GM21381 (cell line): ENCODE data around the gene PRKCQ.

Experiments
- ATAC-seq: cut with Tn5 transposase; IDR thresholded peaks from one replicate; pipeline ENCODE4 v1.9.1; 2021; ENCODE audit warnings: mild to moderate bottlenecking, moderate library complexity; ENCODE audit not compliant: unreplicated experiment

The PRKCQ gene

GRCh38 chr10:6579904-6580278, at the start of gene PRKCQ:
Gene PRKCQ (minus strand): TSS chr10:6580276. CDS start chr10:6515135, 65,141 bp downstream.
- ATAC-seq: peak; percentile 23

- ATAC-seq: no peak
Observed at GRCh38 chr10:6625428-6625827, 45.4 kb upstream of the PRKCQ start.

- no peak for ATAC-seq
Observed at GRCh38 chr10:6624392-6624791, 44.3 kb upstream of the PRKCQ start.

DNA sequence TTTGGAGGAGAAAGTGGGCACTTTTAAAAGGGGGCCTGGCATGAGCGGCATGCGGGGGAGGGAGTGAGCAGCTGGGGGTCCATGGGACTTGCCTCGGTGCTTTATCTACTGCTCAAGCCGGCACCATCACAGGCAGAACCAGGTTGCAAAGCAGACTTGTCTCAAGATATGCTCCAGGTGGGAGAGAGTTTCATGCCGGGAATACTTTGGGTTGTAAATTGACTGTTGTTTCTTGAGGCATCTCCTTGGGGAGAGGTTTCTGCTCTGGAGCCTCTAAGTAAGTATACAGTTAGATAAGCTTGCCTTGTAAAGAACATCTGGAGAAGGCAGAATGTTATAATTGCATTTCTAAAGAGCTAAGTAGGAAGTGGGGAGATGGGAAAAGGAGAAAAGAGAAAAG, 42.8 kb upstream of the PRKCQ start:
- no peak for ATAC-seq

DNA sequence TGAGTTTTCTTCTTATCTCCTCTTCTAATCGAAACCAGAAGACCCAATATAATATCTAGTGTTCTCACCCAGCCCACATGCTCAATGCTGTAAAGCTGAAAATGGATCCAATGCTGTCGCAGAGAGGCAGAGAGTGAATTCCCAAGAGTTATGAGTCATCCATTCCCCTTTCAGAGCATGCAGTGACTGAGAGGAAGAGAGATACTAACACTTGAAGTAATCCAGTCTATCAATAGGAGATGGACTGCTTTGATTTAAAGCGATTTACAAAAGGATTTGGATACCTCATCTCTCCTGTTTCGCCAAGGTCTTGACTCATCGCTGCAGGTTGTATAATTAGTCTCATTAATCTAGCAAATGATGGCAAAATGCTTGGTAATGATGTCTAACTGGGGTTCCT, 41.5 kb upstream of the PRKCQ start:
- ATAC-seq: no peak

DNA sequence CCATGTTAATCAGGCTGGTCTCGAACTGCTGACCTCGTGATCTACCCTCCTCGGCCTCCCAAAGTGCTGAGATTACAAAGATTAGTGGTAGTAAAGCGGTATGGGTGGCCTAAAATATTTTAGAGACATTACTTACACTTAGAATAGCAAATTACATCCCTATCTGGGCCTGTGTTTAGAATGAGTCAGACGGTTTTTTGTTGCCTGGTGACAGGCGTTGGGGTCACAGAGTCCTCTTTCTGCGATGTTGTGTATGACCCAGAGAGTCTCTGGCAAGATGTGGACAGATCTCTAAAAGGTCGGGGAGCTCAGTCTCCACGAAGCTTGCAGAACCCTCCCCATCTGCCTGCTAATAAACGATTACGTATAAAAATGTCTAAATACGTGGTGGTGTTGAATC, 39.6 kb upstream of the PRKCQ start:
- no peak for ATAC-seq

DNA sequence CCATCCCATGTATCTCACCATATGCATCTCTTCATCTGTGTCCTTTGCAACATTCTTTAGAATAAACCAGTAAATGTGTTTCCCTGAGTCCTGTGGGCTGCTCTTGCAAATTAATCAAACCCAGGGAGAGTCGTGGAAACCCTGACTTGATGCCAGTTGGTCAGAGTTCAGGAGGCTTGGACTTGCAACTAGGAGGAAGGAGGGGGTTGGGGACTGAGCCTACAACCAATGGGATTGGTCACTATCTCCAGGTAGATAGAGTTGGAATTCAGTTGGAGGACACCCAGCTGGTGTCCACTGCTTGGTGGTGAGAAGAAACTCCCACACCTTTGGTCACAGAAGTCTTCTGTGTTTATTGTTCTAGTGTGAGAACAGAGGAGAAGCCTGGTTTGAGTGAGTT, 38.3 kb upstream of the PRKCQ start:
- no peak for ATAC-seq

DNA sequence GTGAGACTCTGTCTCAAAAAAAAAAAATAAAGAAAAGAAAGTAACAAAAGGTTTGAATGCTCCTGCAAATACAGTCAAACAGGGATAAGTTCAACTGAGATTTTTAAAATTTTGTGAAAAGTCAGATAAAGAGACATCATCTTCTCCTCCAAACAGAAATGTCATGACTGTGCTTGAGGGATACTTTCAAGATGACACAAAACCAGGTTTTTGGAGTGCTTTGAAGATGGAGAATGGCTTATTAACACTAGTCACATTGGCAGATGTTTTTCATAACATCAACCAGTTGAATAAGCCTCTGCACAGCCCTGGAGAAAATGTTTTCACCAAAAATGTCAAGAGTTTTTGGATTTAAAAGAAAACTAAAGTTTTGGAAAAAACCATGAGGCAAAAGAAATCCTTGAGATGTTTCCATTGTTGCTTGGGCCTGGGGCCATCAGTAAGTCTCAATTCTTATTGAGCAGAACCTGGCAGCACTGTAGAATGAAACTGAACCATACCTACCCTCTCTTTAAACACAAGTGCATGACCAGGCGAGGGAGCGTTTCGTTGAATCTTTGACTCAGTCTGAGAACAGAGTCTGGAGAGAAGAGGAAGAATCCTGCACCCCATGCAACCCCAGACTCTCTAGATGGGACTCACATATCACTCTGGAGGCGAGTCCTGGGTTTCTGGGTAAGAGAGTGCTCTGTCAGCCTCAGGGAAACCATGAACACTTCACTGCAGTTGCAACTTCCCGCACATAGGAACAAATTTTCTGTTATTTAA, 37.4 kb upstream of the PRKCQ start:
- ATAC-seq: no peak

DNA sequence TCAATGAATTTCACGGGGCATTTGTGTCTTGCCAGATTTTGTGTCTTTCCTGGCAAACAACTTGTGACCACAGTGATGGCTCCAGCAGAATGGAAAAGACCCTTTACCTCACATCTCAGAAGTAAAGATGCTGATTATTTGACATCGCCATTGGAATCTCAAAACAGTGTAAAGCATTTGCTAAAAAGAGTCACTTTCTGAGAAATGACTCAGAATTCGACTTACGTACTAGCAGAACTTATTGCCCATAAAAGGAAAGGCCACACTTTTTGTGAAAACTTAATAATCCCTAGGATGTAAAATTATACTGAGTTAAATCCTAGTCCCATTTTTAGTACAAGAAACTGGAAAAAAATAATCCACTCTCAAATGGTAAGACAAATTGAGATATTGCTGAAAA, 35.9 kb upstream of the PRKCQ start:
- no peak for ATAC-seq

DNA sequence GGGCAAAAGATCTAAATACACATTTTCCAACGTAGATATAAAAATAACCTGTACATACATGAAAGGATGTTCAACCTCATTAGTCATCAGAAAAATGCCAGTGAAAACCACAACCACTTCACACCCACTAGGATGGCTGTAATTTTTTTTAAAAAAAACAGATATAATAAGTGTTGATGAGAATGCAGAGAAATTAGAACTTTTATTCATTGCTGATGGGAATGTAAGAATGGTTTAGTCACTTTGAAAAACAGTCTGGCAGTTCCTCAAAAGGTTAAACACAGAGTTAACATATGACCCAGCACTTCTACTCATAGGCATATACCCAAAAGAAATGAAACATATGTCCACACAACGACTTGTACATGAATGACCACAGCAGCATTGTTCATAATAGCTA, 32.3 kb upstream of the PRKCQ start:
- ATAC-seq: no peak

GRCh38 chr10:6610647-6611046, 30.6 kb upstream of the PRKCQ start:
- no peak for ATAC-seq

DNA sequence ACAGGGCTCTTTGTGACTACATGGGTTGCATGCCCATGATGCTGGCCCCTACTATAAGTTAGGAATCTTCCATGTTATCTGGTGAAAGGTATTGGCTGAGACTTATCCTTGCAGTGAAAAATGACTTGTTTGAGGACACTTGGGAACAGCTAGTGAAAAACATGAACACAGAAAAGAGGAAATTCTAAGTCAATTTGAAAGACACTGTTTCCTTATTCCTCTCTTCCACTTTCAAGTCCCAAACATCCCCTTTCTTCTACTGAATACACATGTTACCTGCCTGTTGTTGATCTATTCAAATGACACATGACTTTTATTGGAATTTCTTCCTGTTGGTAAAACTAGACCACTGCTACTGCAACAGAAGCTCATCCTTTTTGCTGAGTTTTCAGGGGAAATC, 29.5 kb upstream of the PRKCQ start:
- ATAC-seq: no peak

GRCh38 chr10:6607778-6608177, 27.7 kb upstream of the PRKCQ start:
- no peak for ATAC-seq

- no peak for ATAC-seq
Observed at GRCh38 chr10:6607182-6607581, 27.1 kb upstream of the PRKCQ start.

GRCh38 chr10:6603142-6604125, 23.4 kb upstream of the PRKCQ start:
- no peak for ATAC-seq

- ATAC-seq: no peak
Observed at GRCh38 chr10:6602700-6603084, 22.6 kb upstream of the PRKCQ start.

DNA sequence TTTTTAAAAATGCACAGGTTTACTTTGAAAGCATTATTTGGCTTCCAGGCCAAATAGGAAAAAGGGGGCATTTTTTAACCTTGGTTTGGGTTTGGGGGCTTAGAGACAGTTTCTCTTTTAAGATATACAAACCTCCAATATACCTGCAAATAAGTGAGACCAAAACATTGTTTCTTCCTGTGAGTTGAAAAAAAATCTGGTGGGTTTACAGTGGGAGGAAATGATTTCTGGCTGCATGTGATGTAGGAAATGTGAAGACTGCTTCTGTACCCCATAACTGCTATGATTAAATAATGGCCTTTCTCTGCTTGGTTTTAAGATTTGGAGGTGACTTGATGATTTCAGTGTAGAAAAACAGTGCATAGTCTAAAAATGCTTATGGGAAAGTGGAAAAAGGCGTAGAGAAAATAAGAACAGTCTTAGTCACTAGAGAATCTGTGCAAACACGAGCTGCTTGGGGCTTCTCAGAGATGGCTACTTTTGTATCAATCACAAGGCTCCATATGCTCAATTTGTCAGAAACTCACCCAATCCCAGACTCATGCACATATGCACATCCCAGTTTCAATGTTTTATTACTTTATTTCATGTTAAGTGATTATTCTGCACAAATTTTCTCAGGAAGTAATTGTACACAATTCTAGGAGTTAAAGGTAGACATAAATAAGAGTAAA, 22.1 kb upstream of the PRKCQ start:
- ATAC-seq: no peak

DNA sequence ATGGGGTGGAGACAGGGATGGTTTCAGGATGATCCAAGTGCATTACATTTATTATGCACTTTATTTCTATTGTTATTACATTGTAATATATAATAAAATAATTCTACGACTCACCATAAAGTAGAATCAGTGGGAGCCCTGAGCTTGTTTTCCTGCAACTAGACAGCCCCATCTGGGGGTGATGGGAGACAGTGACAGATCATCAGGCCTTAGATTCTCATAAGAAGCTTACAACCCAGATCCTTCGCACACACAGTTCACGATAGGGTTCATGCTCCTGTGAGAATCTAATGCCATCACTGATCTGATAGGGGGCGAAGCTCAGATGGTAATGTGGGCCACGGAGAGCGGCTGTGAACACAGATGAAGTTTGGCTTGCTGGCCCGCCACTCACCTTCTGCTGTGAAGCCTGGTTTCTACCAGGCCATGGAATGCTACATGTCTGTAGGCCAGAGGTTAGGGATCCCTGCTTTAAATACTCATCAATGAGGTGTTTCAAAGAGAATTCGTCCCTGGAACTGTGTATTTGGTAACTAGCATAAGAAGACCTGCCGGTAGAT, 21.2 kb upstream of the PRKCQ start:
- ATAC-seq: no peak

DNA sequence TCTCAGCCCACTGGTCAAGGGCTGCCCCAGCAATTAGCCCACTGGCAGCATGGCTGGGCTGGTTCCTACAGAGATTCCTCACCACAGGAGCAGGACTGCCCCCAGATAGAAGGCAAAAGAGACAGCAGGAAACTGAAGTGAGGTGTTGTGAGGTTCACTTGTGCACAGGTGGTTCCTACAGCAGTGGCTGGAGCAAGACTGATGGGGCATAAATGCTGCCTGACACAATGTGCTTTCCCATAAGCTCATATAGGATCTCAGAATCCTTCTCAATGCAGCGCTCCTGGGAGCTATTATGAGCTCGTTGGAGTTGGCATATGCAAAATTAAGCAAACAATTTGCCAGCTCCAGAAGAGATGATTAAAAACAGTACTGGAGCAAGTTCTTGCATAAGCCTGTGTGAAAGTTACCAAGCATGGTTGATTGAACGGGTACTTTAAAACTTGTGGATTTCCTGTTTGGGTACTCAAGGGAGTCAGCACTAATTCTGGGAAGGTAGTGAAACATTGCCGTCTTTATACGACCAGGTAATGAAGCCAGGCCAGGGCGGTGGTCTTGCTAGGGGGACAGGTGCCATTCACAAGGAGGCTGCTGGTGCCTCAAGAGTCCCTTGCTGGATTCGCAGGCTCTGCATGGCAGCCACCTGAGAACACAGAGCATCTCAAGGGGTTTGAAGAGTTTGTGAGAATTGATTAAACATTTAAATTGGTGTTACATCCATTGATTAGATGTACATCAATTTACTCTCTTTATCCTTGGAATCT, 20.3 kb upstream of the PRKCQ start:
- ATAC-seq: no peak

GRCh38 chr10:6598679-6599078, 18.6 kb upstream of the PRKCQ start:
- no peak for ATAC-seq
